Fibroblast of villous mesenchyme (primary cell): ENCODE measurements around the gene TET3. TPM values are rescaled to one million over a fixed set of nuclear protein-coding genes. Genes with fewer than 3 reads are reported as not detected.

Source experiments
- DNase-seq: peaks from one replicate; pipeline ENCODE4 v3.0.0-alpha.2; 2010; ENCODE audit warnings: low read depth
- H3K4me3 ChIP-seq: 2 replicates; pipeline ENCODE4 v1.5.1; 2011; ENCODE audit warnings: low read depth, mild to moderate bottlenecking, low read length
- total RNA-seq: library from RNA; depleted of rRNA; stranded (reverse); fragments of >200 nt; gene quantifications from 2 replicates; pipeline ENCODE4 v1.2.3, GENCODE V29; 2012
- TF ChIP-seq, protein P1 (sequence below): IDR thresholded peaks from 2 replicates; pipeline ENCODE4 v1.5.1; 2012; ENCODE audit warnings: low read depth, mild to moderate bottlenecking, low read length; ENCODE audit not compliant: insufficient read depth

TET3 gene
- total RNA-seq, 1 donor = 5.6 TPM

DNA sequence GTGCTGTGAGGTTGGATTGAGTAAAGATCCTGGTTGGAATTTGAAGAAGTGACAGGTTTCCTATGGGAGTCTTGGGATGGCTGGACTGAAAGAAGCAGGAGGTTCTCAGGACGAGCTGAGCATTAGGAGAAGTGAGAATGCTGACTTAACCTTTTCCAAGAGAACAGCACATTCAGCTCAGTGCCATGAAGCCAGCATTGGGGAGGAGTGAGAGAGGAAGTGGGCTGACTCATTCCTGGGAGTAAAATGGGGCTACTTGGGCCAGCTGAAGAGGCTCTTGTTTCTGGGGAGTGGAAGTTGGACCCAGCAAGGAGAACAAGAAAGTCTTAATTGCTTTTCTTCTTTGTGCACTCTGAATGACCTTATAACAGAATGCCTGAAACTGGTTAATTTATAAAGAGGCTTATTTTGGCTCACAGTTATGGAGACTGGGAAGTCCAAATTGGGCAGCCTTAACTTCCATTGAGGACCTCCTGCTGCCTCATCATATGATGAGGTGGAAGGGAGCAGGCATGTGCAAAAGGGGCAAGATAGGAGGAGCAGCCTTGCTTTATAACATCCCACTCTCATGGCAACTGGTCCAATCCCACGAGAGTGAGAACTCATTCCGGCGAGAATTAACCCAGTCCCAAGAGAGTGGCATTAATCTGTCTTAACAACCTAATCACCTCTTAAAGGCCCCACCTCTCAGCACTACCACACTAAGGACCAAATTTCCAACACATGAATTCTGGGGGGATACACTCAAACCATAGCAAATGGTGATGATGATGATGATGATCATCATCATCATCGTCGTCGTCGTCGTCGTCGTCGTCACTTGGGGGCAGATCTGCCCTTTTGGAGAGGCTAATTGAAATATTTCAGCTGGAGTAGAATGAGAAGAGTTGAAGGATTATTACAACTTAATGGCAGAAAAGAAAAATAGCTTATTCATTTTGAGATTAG, 31.9 kb upstream of the TET3 start:
- no peak overlapping the region for H3K4me3 ChIP-seq
- TF ChIP-seq, protein P1, sequence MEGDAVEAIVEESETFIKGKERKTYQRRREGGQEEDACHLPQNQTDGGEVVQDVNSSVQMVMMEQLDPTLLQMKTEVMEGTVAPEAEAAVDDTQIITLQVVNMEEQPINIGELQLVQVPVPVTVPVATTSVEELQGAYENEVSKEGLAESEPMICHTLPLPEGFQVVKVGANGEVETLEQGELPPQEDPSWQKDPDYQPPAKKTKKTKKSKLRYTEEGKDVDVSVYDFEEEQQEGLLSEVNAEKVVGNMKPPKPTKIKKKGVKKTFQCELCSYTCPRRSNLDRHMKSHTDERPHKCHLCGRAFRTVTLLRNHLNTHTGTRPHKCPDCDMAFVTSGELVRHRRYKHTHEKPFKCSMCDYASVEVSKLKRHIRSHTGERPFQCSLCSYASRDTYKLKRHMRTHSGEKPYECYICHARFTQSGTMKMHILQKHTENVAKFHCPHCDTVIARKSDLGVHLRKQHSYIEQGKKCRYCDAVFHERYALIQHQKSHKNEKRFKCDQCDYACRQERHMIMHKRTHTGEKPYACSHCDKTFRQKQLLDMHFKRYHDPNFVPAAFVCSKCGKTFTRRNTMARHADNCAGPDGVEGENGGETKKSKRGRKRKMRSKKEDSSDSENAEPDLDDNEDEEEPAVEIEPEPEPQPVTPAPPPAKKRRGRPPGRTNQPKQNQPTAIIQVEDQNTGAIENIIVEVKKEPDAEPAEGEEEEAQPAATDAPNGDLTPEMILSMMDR = no peak
- DNase-seq = peak; percentile 37

DNA sequence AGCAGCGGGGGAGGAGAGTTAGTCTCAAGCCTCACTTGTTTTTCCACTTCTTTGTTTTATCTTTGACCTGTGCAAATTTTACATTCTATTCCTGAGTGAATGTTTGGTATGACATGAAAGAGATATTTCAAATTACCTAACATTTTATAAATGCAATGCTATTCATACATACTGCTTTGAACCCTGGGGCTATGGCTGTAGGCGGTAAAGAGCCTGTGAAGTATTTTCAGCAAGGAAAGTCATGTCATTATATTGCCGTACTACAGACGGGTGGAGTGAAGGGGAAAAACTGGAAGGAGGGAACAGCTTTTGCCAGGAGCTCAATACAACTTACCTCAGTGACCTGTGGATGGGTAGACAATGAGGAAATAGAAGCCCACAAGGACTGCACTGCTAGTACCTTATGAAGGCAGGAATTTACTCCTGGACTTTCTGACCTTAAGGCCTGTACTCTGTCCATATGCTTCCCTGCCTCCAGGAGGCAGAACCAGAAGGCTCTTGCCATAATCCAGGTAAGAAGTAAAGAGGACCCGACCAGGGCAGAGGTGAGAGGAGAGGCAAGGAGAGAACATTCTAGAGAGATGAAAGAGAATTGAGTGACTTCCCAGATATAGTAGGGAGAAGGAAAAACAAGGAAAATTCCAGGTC, 28.4 kb upstream of the TET3 start:
- no peak for DNase-seq
- H3K4me3 ChIP-seq = no peak overlapping the region
- TF ChIP-seq, protein P1 = no peak

DNA sequence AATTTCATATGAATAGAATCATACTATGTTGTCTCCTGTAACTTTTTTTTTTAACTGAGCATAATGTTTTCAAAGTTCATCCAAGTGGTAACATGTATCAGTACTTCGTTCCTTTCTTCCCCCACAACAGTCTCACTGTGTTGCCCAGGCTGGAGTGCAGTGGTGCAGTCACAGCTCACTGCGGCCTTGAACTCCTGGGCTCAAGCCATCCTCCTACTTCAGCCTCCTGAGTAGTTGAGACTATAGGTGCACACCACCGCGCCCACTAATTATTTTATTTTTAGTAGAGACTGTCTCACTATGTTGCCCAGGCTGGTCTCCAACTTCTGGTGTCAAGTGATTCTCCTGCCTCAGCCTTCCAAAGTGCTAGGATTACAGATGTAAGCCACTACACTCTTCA, 23.4 kb upstream of the TET3 start:
- no peak for DNase-seq
- no peak overlapping the region for H3K4me3 ChIP-seq
- TF ChIP-seq, protein P1 = no peak

DNA sequence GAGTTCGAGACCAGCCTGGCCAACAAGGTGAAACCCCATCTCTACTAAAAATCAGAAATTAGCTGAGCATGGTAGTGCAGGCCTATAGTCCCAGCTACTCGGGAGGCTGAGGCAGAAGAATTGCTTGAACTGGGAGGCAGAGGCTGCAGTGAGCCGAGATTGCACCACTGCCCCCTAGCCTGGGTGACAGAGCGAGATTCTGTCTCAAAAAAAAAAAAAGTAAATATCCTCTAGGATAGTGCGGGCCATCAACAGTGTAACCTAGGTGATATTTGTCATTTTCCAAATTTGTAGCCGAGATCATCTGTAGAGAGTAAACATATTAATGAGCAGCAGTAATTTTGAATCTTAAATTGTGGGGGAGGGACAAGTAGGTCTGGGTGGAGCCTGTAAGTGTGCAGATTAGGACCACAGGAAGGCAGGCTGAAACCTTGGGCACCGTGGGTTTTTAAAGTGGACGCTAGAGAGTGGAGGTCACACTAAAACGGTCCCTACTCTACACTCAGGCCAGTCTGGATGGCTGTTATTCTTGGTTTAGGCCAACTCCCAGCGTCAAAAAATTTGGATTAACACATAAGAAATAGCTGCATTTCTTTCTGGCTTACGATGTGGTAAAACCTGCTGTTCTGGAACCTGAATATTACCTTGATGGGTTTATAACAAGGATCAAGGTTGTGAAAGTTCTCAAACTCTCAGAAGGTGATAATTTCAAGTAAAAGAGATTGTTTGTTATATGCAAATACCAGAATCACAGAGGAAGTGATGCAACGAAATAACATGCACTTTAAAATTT, 22.7 kb upstream of the TET3 start:
- TF ChIP-seq, protein P1 = no peak
- H3K4me3 ChIP-seq = no peak overlapping the region
- no peak for DNase-seq

- no peak for DNase-seq
- H3K4me3 ChIP-seq = no peak overlapping the region
- TF ChIP-seq, protein P1 = no peak
Observed at GRCh38 chr2:73962798-73963197, 21.9 kb upstream of the TET3 start.

- H3K4me3 ChIP-seq = no peak overlapping the region
- TF ChIP-seq, protein P1 = no peak
- no peak for DNase-seq
Observed at GRCh38 chr2:73963385-73964120, 21.2 kb upstream of the TET3 start.
